H1 (cell line): ENCODE results near the gene MAP4K4. TPM values are rescaled to one million over a fixed set of nuclear protein-coding genes. Genes with fewer than 3 reads are reported as not detected.

Experiments
- CTCF ChIA-PET: fragments of 300-600 bp; sonication (Branson Sonifier 250); formaldehyde crosslinking; loops from one replicate; lab custom pipeline; 2021; ENCODE audit not compliant: partially characterized antibody; lab: Charles Lee
- POLR2A ChIA-PET: fragments of 300-600 bp; sonication (Branson Sonifier 250); formaldehyde crosslinking; loops from one replicate; lab custom pipeline; 2021; ENCODE audit warnings: inconsistent platforms; ENCODE audit not compliant: partially characterized antibody; lab: Charles Lee
- DNase-seq, 2 experiments: peaks; one replicate each; pipeline versions ENCODE4 v3.0.0 to v3.0.0-alpha.2; 2010 to 2022; ENCODE audit warnings: low spot score in 2 of 2, low read depth in 1 of 2, mixed read lengths in 1 of 2
- FAIRE-seq: peaks from 2 replicates; lab custom pipeline; 2011; peaks lifted over from hg19 to GRCh38; lab: Jason Lieb, UNC
- H2AFZ ChIP-seq: 2 replicates; pipeline ENCODE4 v1.8.1; 2012; ENCODE audit warnings: low read length, inconsistent platforms
- H2AK5ac ChIP-seq: 2 replicates; pipeline ENCODE4 v1.6.1; 2013; ENCODE audit warnings: low read depth, low read length
- H2BK120ac ChIP-seq: replicated peaks from 2 replicates; pipeline ENCODE3; 2013; ENCODE audit warnings: low read depth, low read length, inconsistent platforms
- H2BK12ac ChIP-seq: 2 replicates; pipeline ENCODE4 v1.6.1; 2013; ENCODE audit warnings: low read depth, low read length
- H2BK15ac ChIP-seq: 2 replicates; pipeline ENCODE4 v1.6.1; 2013; ENCODE audit warnings: low read length
- H2BK20ac ChIP-seq: 2 replicates; pipeline ENCODE4 v1.6.1; 2013; ENCODE audit warnings: low read length
- H2BK5ac ChIP-seq: 2 replicates; pipeline ENCODE4 v1.6.1; 2013; ENCODE audit warnings: low read depth, low read length
- H3K14ac ChIP-seq: 2 replicates; pipeline ENCODE4 v1.6.1; 2013; ENCODE audit warnings: inconsistent platforms; ENCODE audit not compliant: insufficient read length
- H3K18ac ChIP-seq: 2 replicates; pipeline ENCODE4 v1.6.1; 2013; ENCODE audit warnings: low read length; ENCODE audit errors: extremely low read depth
- H3K23ac ChIP-seq: 2 replicates; pipeline ENCODE4 v1.6.1; 2013; ENCODE audit warnings: inconsistent platforms; ENCODE audit not compliant: insufficient read length
- H3K23me2 ChIP-seq: 2 replicates; pipeline ENCODE4 v1.6.1; 2013; ENCODE audit warnings: low read depth, low read length
- H3K27ac ChIP-seq: 2 replicates; pipeline ENCODE4 v1.6.1; 2011; ENCODE audit warnings: low read depth, low read length, inconsistent platforms
- H3K27me3 ChIP-seq, 4 experiments: replicated peaks in 1 of 4; 1 replicate in 1 of 4; 2 replicates in 3 of 4; pipeline versions ENCODE4 v1.6.1 to v1.8.1; 2011 to 2013; ENCODE audit warnings: low read length in 3 of 4, mild to moderate bottlenecking in 3 of 4, inconsistent platforms in 2 of 4, mixed read lengths in 2 of 4, moderate library complexity in 1 of 4; ENCODE audit not compliant: control insufficient read depth in 3 of 4, insufficient read depth in 3 of 4; ENCODE audit errors: extremely low read depth in 1 of 4
- H3K36me3 ChIP-seq, 4 experiments: 2 replicates each; pipeline versions ENCODE4 v1.6.1 to v1.8.1; 2011 to 2013; ENCODE audit warnings: mild to moderate bottlenecking in 4 of 4, low read length in 3 of 4, moderate library complexity in 2 of 4, control low read depth in 1 of 4, inconsistent platforms in 1 of 4; ENCODE audit not compliant: insufficient read depth in 4 of 4, control insufficient read depth in 2 of 4
- H3K4ac ChIP-seq: replicated peaks from 2 replicates; pipeline ENCODE3; 2013; ENCODE audit warnings: low read length, low read depth, mixed read lengths, inconsistent platforms; ENCODE audit not compliant: insufficient read length
- H3K4me1 ChIP-seq, 4 experiments: replicated peaks in 1 of 4; 1 replicate in 1 of 4; 2 replicates in 3 of 4; pipeline versions ENCODE4 v1.6.1 to v1.8.1; 2011 to 2013; ENCODE audit warnings: low read length in 3 of 4, inconsistent platforms in 2 of 4, mixed read lengths in 1 of 4; ENCODE audit not compliant: insufficient read depth in 4 of 4, control insufficient read depth in 3 of 4
- H3K4me2 ChIP-seq, 2 experiments: 2 replicates each; pipeline versions ENCODE4 v1.6.1 to v1.8.1; 2011 to 2013; ENCODE audit warnings: low read depth in 2 of 2, low read length in 2 of 2, control low read depth in 1 of 2, inconsistent platforms in 1 of 2, mild to moderate bottlenecking in 1 of 2; ENCODE audit not compliant: insufficient read depth in 1 of 2
- H3K4me3 ChIP-seq, 4 experiments: fragments of 200-600, 300-600 bp in 1 of 4; sonication (generic), shearing (Covaris generic), sonication (Bioruptor Twin) in 1 of 4; 2 replicates each; pipeline versions ENCODE4 v1.5.1 to v1.8.1; 2011 to 2016; ENCODE audit warnings: low read length in 4 of 4, low read depth in 3 of 4, control low read depth in 2 of 4, inconsistent platforms in 2 of 4, mild to moderate bottlenecking in 2 of 4, mixed read lengths in 1 of 4, moderate library complexity in 1 of 4; ENCODE audit not compliant: insufficient read depth in 2 of 4; ENCODE audit errors: extremely low read depth in 1 of 4
- H3K56ac ChIP-seq: replicated peaks from 2 replicates; pipeline ENCODE3; 2013; ENCODE audit warnings: low read depth, mild to moderate bottlenecking, mixed read lengths, low read length, inconsistent platforms; ENCODE audit not compliant: insufficient read length
- H3K79me1 ChIP-seq: 2 replicates; pipeline ENCODE4 v1.6.1; 2013; ENCODE audit warnings: low read depth, low read length, control low read depth
- H3K79me2 ChIP-seq, 2 experiments: 2 replicates each; pipeline versions ENCODE4 v1.6.1 to v1.8.1; 2012 to 2013; ENCODE audit warnings: low read length in 2 of 2, mild to moderate bottlenecking in 2 of 2, inconsistent platforms in 1 of 2; ENCODE audit not compliant: insufficient read depth in 2 of 2, control insufficient read depth in 1 of 2
- H3K9ac ChIP-seq, 4 experiments: replicated peaks in 1 of 4; 1 replicate in 1 of 4; 2 replicates in 3 of 4; pipeline versions ENCODE4 v1.6.1 to v1.8.1; 2011 to 2013; ENCODE audit warnings: low read depth in 3 of 4, low read length in 3 of 4, control low read depth in 2 of 4, mild to moderate bottlenecking in 2 of 4, moderate library complexity in 2 of 4, inconsistent platforms in 1 of 4; ENCODE audit errors: extremely low read depth in 1 of 4
- H3K9me3 ChIP-seq, 2 experiments: 2 replicates each; pipeline versions ENCODE4 v1.6.1 to v1.8.1; 2012 to 2013; ENCODE audit warnings: mild to moderate bottlenecking in 2 of 2, moderate library complexity in 2 of 2, control low read depth in 1 of 2, inconsistent platforms in 1 of 2, low read depth in 1 of 2, low read length in 1 of 2, mixed read lengths in 1 of 2; ENCODE audit not compliant: insufficient read depth in 2 of 2
- H4K20me1 ChIP-seq, 2 experiments: replicated peaks in 1 of 2; 2 replicates each; pipeline versions ENCODE3 to v1.8.1; 2011 to 2013; ENCODE audit warnings: inconsistent platforms in 2 of 2, low read length in 2 of 2, mild to moderate bottlenecking in 1 of 2; ENCODE audit not compliant: insufficient read depth in 2 of 2, control insufficient read depth in 1 of 2
- H4K5ac ChIP-seq: 2 replicates; pipeline ENCODE4 v1.6.1; 2013; ENCODE audit warnings: low read length, low read depth, mixed read lengths, inconsistent platforms; ENCODE audit not compliant: insufficient read length
- H4K8ac ChIP-seq: 2 replicates; pipeline ENCODE4 v1.8.0; 2013; ENCODE audit warnings: mild to moderate bottlenecking, moderate library complexity, low read length, inconsistent platforms; ENCODE audit not compliant: insufficient read depth; ENCODE audit errors: extremely low read depth
- H4K91ac ChIP-seq: replicated peaks from 2 replicates; pipeline ENCODE3; 2013; ENCODE audit warnings: low read length, mixed read lengths, inconsistent platforms; ENCODE audit not compliant: insufficient read length
- GTF2F1 ChIP-seq: IDR thresholded peaks from 2 replicates; pipeline ENCODE4 v1.6.1; 2012; ENCODE audit warnings: low read depth, low read length, improper control_type of control experiment, borderline replicate concordance
- HDAC2 ChIP-seq, 2 experiments: fragments of 300-600 bp in 1 of 2; sonication (generic) in 1 of 2; IDR thresholded peaks; 2 replicates each; pipeline ENCODE4 v1.6.1; 2011 to 2012; ENCODE audit warnings: low read depth in 2 of 2, low read length in 2 of 2, mild to moderate bottlenecking in 2 of 2, moderate library complexity in 2 of 2, borderline replicate concordance in 1 of 2, inconsistent platforms in 1 of 2
- PHF8 ChIP-seq: fragments of 200-600 bp; sonication (generic); conservative IDR thresholded peaks from 2 replicates; pipeline ENCODE4 v1.7.1; 2012; ENCODE audit warnings: low read depth, mild to moderate bottlenecking, inconsistent platforms, low read length, moderate library complexity
- POU5F1 ChIP-seq: IDR thresholded peaks from 2 replicates; pipeline ENCODE4 v1.6.1; 2011; ENCODE audit warnings: low read depth, mild to moderate bottlenecking, low read length, moderate library complexity
- RBBP5 ChIP-seq: IDR thresholded peaks from 2 replicates; pipeline ENCODE4 v1.7.1; 2012; ENCODE audit warnings: low read depth, mild to moderate bottlenecking, inconsistent platforms, low read length, moderate library complexity, borderline replicate concordance
- RXRA ChIP-seq: IDR thresholded peaks from 2 replicates; pipeline ENCODE4 v1.6.1; 2011; ENCODE audit warnings: low read depth, mild to moderate bottlenecking, low read length, moderate library complexity; ENCODE audit not compliant: insufficient read depth
- SAP30 ChIP-seq: fragments of 300-600 bp; sonication (generic); IDR thresholded peaks from 2 replicates; pipeline ENCODE4 v1.7.1; 2012; ENCODE audit warnings: low read length, moderate library complexity, mild to moderate bottlenecking, inconsistent platforms; ENCODE audit not compliant: insufficient read depth, insufficient replicate concordance
- SIN3A ChIP-seq, 2 experiments: IDR thresholded peaks in 1 of 2; conservative IDR thresholded peaks in 1 of 2; 2 replicates each; pipeline ENCODE4 v1.6.1; 2011 to 2012; ENCODE audit warnings: low read length in 2 of 2, improper control_type of control experiment in 1 of 2, low read depth in 1 of 2, mild to moderate bottlenecking in 1 of 2
- SP4 ChIP-seq: IDR thresholded peaks from 2 replicates; pipeline ENCODE4 v1.6.1; 2012; ENCODE audit warnings: low read length, inconsistent platforms
- SRF ChIP-seq: IDR thresholded peaks from 2 replicates; pipeline ENCODE4 v1.6.1; 2011; ENCODE audit warnings: mild to moderate bottlenecking, low read depth, low read length, moderate library complexity
- YY1 ChIP-seq: IDR thresholded peaks from 2 replicates; pipeline ENCODE4 v1.6.1; 2011; ENCODE audit warnings: low read depth, mild to moderate bottlenecking, low read length
- WGBS, 2 experiments: shearing (Covaris generic) in 1 of 2; methylation state at CpG; one replicate each; pipeline versions ENCODE4 v1.1.6 to v1.1.7; 2013 to 2015; ENCODE audit warnings: low lambda C conversion rate in 2 of 2, mixed read lengths in 2 of 2, inconsistent platforms in 1 of 2, low coverage in 1 of 2, missing lambda C conversion rate in 1 of 2; ENCODE audit not compliant: insufficient replicate concordance in 2 of 2, insufficient coverage in 1 of 2, insufficient read length in 1 of 2; ENCODE audit errors: extremely low coverage in 1 of 2, missing lambda C conversion rate in 1 of 2; 5-methylcytosine and 5-hydroxymethylcytosine counted together
- polyA plus RNA-seq, 7 experiments: library from polyadenylated mRNA; depleted of rRNA in 3 of 7; stranded (reverse) in 5 of 7; unstranded in 2 of 7; fragments of >200 nt in 5 of 7; fragments of 200-250 nt in 2 of 7; gene quantifications; 1 replicate in 5 of 7; 2 replicates in 1 of 7; 4 replicates in 1 of 7; pipeline versions ENCODE4 v1.2.1 to v1.2.3, GENCODE V29; 2011 to 2013; ENCODE audit warnings: missing spikeins in 2 of 7, mixed read lengths in 2 of 7
- total RNA-seq: library from RNA; stranded (reverse); fragmentation: NEBNext Ultra II Directional; extraction: Animal tissue kit (Norgen Biotek cat#: 25700); gene quantifications from 2 replicates; pipeline ENCODE4 v1.2.1, GENCODE V29; 2021
- TF ChIP-seq, protein P1 (sequence below): IDR thresholded peaks from 2 replicates; pipeline ENCODE4 v1.6.1; 2011; ENCODE audit warnings: low read depth, mild to moderate bottlenecking, low read length; ENCODE audit not compliant: insufficient read depth

MAP4K4 gene
- total and polyA plus RNA-seq, 2 of the 8 experiments (the other 6 are each of a cell fraction or from before 2014, with no cell fraction given): 53.2 to 138 TPM

DNA sequence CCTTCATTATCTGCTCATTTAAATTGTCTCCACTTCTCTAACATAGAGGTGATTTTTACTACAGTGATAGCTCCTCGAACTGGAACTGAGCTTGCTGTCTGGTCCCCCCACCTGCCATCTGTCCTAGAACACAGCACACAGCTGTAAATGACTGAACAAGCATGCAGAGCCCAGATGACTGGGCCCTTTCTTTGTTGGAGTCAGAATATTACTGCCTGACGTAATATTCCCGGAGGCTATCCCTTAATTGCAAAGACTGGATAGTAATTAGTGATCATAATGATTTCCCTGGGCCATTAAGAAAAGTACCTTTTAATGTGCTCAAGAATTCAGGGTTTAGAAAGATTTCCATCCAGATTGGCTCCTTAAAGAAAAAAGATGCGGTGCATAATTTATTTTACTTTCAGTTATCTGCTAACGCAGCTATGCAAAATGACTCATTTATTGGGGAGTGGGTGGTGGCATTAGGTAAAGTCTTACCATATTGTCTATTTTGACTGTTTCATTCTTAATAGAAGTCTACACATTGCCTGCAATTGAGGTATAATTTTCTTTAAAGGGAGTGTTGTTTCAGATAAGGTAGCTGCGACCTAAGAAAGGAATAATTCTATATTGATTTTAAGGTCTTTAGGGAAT is 84.4 kb downstream of the MAP4K4 start:
- H3K18ac ChIP-seq: no peak overlapping the region
- WGBS, 2 experiments: 91% methylated on average over 6 of the region's 6 CpGs; no CpG with 5 or more reads in 1 of the 2 experiments
- FAIRE-seq (no peak), DNase-seq (no peak)
- no peaks in the 10 kb centered on the region for H3K9me3 ChIP-seq
- H3K79me2 ChIP-seq: peaks cover 36 to 98% of the 10 kb centered on the region in 2 experiments
- H3K56ac ChIP-seq: no peak overlapping the region
- no peak overlapping the region for H2BK5ac ChIP-seq
- H3K23me2 ChIP-seq: no peaks in the 10 kb centered on the region
- H2BK120ac ChIP-seq: no peak overlapping the region
- peaks cover 25% of the 10 kb centered on the region for H3K79me1 ChIP-seq
- H3K9ac ChIP-seq: no peak overlapping the region
- no peak overlapping the region for H3K14ac ChIP-seq
- no peak overlapping the region for H3K4me2 ChIP-seq
- no peak overlapping the region for H3K4me3 ChIP-seq
- ChIA-PET CTCF (interaction anchor here (0.7 to 3.4 kb wide), 7 partner anchors 11 to 50 kb away, joined by 3 to 15 read pairs (median 4); no protein-coding TSS in a partner anchor), POLR2A (no interaction called here)
- H2BK12ac ChIP-seq: no peak overlapping the region
- no peak overlapping the region for H2AK5ac ChIP-seq
- no peak overlapping the region for H3K27ac ChIP-seq
- no peaks in the 10 kb centered on the region for H3K27me3 ChIP-seq
- no peak overlapping the region for H2AFZ ChIP-seq
- H2BK15ac ChIP-seq: no peak overlapping the region
- peaks cover 24 to 29% of the 10 kb centered on the region in 2 experiments for H4K20me1 ChIP-seq
- H4K8ac ChIP-seq: no peak overlapping the region
- H3K36me3 ChIP-seq: no peaks in the 10 kb centered on the region
- H4K5ac ChIP-seq: no peak overlapping the region
- peaks cover 11 to 24% (median 16%) of the 10 kb centered on the region in 4 experiments for H3K4me1 ChIP-seq
- no peak overlapping the region for H3K4ac ChIP-seq
- no peak overlapping the region for H3K23ac ChIP-seq
- no peak overlapping the region for H2BK20ac ChIP-seq
- H4K91ac ChIP-seq: no peak overlapping the region
- TF ChIP-seq GTF2F1: no peak
- TF ChIP-seq SAP30: no peak
- TF ChIP-seq PHF8: no peak
- TF ChIP-seq SRF: no peak
- no peak for TF ChIP-seq SP4
- TF ChIP-seq SIN3A (conservative IDR thresholded peaks at IDR 0.05 in 1 of 2, IDR thresholded peaks at IDR 0.05 in 1 of 2; ENCODE audit: low read depth in 1 of 2, low read length in 2 of 2): no peak
- TF ChIP-seq, protein P1, sequence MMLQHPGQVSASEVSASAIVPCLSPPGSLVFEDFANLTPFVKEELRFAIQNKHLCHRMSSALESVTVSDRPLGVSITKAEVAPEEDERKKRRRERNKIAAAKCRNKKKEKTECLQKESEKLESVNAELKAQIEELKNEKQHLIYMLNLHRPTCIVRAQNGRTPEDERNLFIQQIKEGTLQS: no peak
- TF ChIP-seq RXRA: no peak
- no peak for TF ChIP-seq RBBP5
- no peak for TF ChIP-seq HDAC2 (IDR thresholded peaks at IDR 0.05; ENCODE audit: borderline replicate concordance in 1 of 2, low read depth in 2 of 2, low read length in 2 of 2)
- TF ChIP-seq YY1: no peak
- no peak for TF ChIP-seq POU5F1
